HG02981 (cell line): ENCODE data around the gene ADSL.
"Not testable (repeated sequence)": the region's sequence is repeated elsewhere in the genome, so short reads cannot be mapped to it uniquely, and the experiment has no call there.

Source experiments
- ATAC-seq: cut with Tn5 transposase; IDR thresholded peaks from one replicate; pipeline ENCODE4 v1.9.1; 2021; ENCODE audit warnings: mild to moderate bottlenecking, moderate library complexity; ENCODE audit not compliant: unreplicated experiment

ADSL gene

GRCh38 chr22:40346185-40347118 is at the start of gene ADSL:
Gene ADSL, plus strand, starts transcription at chr22:40346500. Its CDS starts 59 bp downstream, at chr22:40346559.
- peak; percentile 82 for ATAC-seq

GRCh38 chr22:40300316-40300715 is 46.0 kb upstream of the ADSL start:
- no peak for ATAC-seq

GRCh38 chr22:40300884-40301672 is 45.2 kb upstream of the ADSL start:
- ATAC-seq = peak; percentile 88

- ATAC-seq = no peak
These were observed 44.2 kb upstream of the ADSL start for GRCh38 chr22:40302149-40302548.

- no peak for ATAC-seq
These were observed 40.7 kb upstream of the ADSL start for GRCh38 chr22:40305625-40306024.

GRCh38 chr22:40308999-40309573 is 37.2 kb upstream of the ADSL start:
- no peak for ATAC-seq

GRCh38 chr22:40309631-40310030 is 36.7 kb upstream of the ADSL start:
- ATAC-seq = no peak

GRCh38 chr22:40310081-40310767 is 36.1 kb upstream of the ADSL start:
- ATAC-seq = no peak

- no peak for ATAC-seq
These were observed 35.6 kb upstream of the ADSL start for GRCh38 chr22:40310768-40311120.

- not testable (repeated sequence) for ATAC-seq
These were observed 34.7 kb upstream of the ADSL start for GRCh38 chr22:40311646-40312045.

GRCh38 chr22:40312050-40312449 is 34.2 kb upstream of the ADSL start:
- ATAC-seq = no peak

- ATAC-seq = no peak
These were observed 33.3 kb upstream of the ADSL start for GRCh38 chr22:40313007-40313406.

GRCh38 chr22:40314041-40314440 is 32.3 kb upstream of the ADSL start:
- no peak for ATAC-seq

- no peak for ATAC-seq
These were observed 25.6 kb upstream of the ADSL start for GRCh38 chr22:40320687-40321086.

- no peak for ATAC-seq
These were observed 24.3 kb upstream of the ADSL start for GRCh38 chr22:40322021-40322420.

- no peak for ATAC-seq
These were observed 23.4 kb upstream of the ADSL start for GRCh38 chr22:40322818-40323447.

GRCh38 chr22:40323681-40324171 is 22.6 kb upstream of the ADSL start:
- ATAC-seq = no peak

- ATAC-seq = no peak
These were observed 21.6 kb upstream of the ADSL start for GRCh38 chr22:40324468-40325305.

- no peak for ATAC-seq
These were observed 21.0 kb upstream of the ADSL start for GRCh38 chr22:40325315-40325714.
